ENCODE results near the gene ITGA2B. TPM values are rescaled to one million over a fixed set of nuclear protein-coding genes. Genes with fewer than 3 reads are reported as not detected.

Gene ITGA2B
- total RNA-seq, 1 experiment from 2014 or later: 3.1 TPM

- intact Hi-C loops (cut with micrococcal nuclease): no loop called here
- POLR2A ChIA-PET (ENCODE audit: unreplicated experiment): no interaction called here
- no TSS peak for BruUV-seq (replicated peaks)
- no peaks in the 10 kb centered on the region for H3F3A ChIP-seq (ENCODE audit: low read length, unreplicated experiment)
- CTCF ChIA-PET: no interaction called here
- no peak overlapping the region for H3K4me3 ChIP-seq (ENCODE audit: low read length)
- H3K9me3 ChIP-seq (ENCODE audit: low read length): no peaks in the 10 kb centered on the region
- TF ChIP-seq CTCF (conservative IDR thresholded peaks at IDR 0.05; ENCODE audit: low read depth, low read length) (no peak), EZH2phosphoT487 (IDR thresholded peaks at IDR 0.05; ENCODE audit: borderline replicate concordance, low read length) (no peak), EZH2 (IDR thresholded peaks at IDR 0.05; ENCODE audit: low read length, unreplicated experiment) (no peak)
- no peak overlapping the region for H3K9ac ChIP-seq (ENCODE audit: low read length)
- peaks cover 10% of the 10 kb centered on the region for H3K4me1 ChIP-seq (ENCODE audit: insufficient read depth, low read length)
- no peaks in the 10 kb centered on the region for H3K79me2 ChIP-seq (ENCODE audit: low read length)
- H2AFZ ChIP-seq (ENCODE audit: low read length): no peak overlapping the region
- H3K27ac ChIP-seq (ENCODE audit: low read length): no peak overlapping the region
- no peak for ATAC-seq
- DNase-seq: no peak
- no peaks in the 10 kb centered on the region for H4K20me1 ChIP-seq (ENCODE audit: low read length)
- no peaks in the 10 kb centered on the region for H3K27me3 ChIP-seq (ENCODE audit: low read length)
- no peaks in the 10 kb centered on the region for H3K36me3 ChIP-seq (ENCODE audit: low read depth, low read length)
- H3K4me2 ChIP-seq (ENCODE audit: low read length): no peak overlapping the region
- H3K9me2 ChIP-seq (replicated peaks; ENCODE audit: low read length): no peaks in the 10 kb centered on the region
These were observed 5.6 kb downstream of the ITGA2B start for GRCh38 chr17:44383861-44384260.

- POLR2A ChIA-PET (ENCODE audit: unreplicated experiment): no interaction called here
- Histone ChIP-seq H3K79me2 (ENCODE audit: low read length) (no peaks in the 10 kb centered on the region), H3K9ac (ENCODE audit: low read length) (no peak overlapping the region), H3K27me3 (ENCODE audit: low read length) (no peaks in the 10 kb centered on the region), H3K4me3 (ENCODE audit: low read length) (no peak overlapping the region), H3K9me3 (ENCODE audit: low read length) (no peaks in the 10 kb centered on the region), H3K27ac (ENCODE audit: low read length) (no peak overlapping the region), H3K4me1 (ENCODE audit: insufficient read depth, low read length) (peaks cover 10% of the 10 kb centered on the region), H4K20me1 (ENCODE audit: low read length) (no peaks in the 10 kb centered on the region), H3F3A (ENCODE audit: low read length, unreplicated experiment) (no peaks in the 10 kb centered on the region), H3K9me2 (replicated peaks; ENCODE audit: low read length) (no peaks in the 10 kb centered on the region), H3K36me3 (ENCODE audit: low read depth, low read length) (no peaks in the 10 kb centered on the region), H3K4me2 (ENCODE audit: low read length) (no peak overlapping the region), H2AFZ (ENCODE audit: low read length) (no peak overlapping the region)
- intact Hi-C loops (cut with micrococcal nuclease): no loop called here
- no peak for DNase-seq
- CTCF ChIA-PET: no interaction called here
- TF ChIP-seq EZH2 (IDR thresholded peaks at IDR 0.05; ENCODE audit: low read length, unreplicated experiment): no peak
- TF ChIP-seq CTCF (conservative IDR thresholded peaks at IDR 0.05; ENCODE audit: low read depth, low read length): no peak
- TF ChIP-seq EZH2phosphoT487 (IDR thresholded peaks at IDR 0.05; ENCODE audit: borderline replicate concordance, low read length): no peak
- ATAC-seq: no peak
- BruUV-seq (replicated peaks): no TSS peak
These were observed 6.1 kb downstream of the ITGA2B start for GRCh38 chr17:44383363-44383762.

GRCh38 chr17:44382917-44383316, 6.5 kb downstream of the ITGA2B start:
- CTCF ChIA-PET: no interaction called here
- no peaks in the 10 kb centered on the region for H3K36me3 ChIP-seq (ENCODE audit: low read depth, low read length)
- H3K27ac ChIP-seq (ENCODE audit: low read length): no peak overlapping the region
- no peak overlapping the region for H3K9ac ChIP-seq (ENCODE audit: low read length)
- DNase-seq (no peak), ATAC-seq (no peak)
- no peaks in the 10 kb centered on the region for H3K9me3 ChIP-seq (ENCODE audit: low read length)
- no peaks in the 10 kb centered on the region for H4K20me1 ChIP-seq (ENCODE audit: low read length)
- H3F3A ChIP-seq (ENCODE audit: low read length, unreplicated experiment): no peaks in the 10 kb centered on the region
- no peak overlapping the region for H3K4me3 ChIP-seq (ENCODE audit: low read length)
- POLR2A ChIA-PET (ENCODE audit: unreplicated experiment): no interaction called here
- no peaks in the 10 kb centered on the region for H3K9me2 ChIP-seq (replicated peaks; ENCODE audit: low read length)
- no peak overlapping the region for H2AFZ ChIP-seq (ENCODE audit: low read length)
- TF ChIP-seq EZH2 (IDR thresholded peaks at IDR 0.05; ENCODE audit: low read length, unreplicated experiment) (no peak), EZH2phosphoT487 (IDR thresholded peaks at IDR 0.05; ENCODE audit: borderline replicate concordance, low read length) (no peak), CTCF (conservative IDR thresholded peaks at IDR 0.05; ENCODE audit: low read depth, low read length) (no peak)
- no peaks in the 10 kb centered on the region for H3K27me3 ChIP-seq (ENCODE audit: low read length)
- no peak overlapping the region for H3K4me2 ChIP-seq (ENCODE audit: low read length)
- H3K79me2 ChIP-seq (ENCODE audit: low read length): no peaks in the 10 kb centered on the region
- no TSS peak for BruUV-seq (replicated peaks)
- intact Hi-C loops (cut with micrococcal nuclease): no loop called here
- H3K4me1 ChIP-seq (ENCODE audit: insufficient read depth, low read length): peaks cover 10% of the 10 kb centered on the region

Measured in PC-3 (cell line).